Measurements from ENCODE around the gene MYPOP. TPM values are rescaled to one million over a fixed set of nuclear protein-coding genes. Genes with fewer than 3 reads are reported as not detected.

The MYPOP gene
- total and polyA plus RNA-seq, 2 of the 13 experiments (the other 11 are each of a cell fraction or from before 2014, with no cell fraction given) = 2.3 to 2.7 TPM

DNA sequence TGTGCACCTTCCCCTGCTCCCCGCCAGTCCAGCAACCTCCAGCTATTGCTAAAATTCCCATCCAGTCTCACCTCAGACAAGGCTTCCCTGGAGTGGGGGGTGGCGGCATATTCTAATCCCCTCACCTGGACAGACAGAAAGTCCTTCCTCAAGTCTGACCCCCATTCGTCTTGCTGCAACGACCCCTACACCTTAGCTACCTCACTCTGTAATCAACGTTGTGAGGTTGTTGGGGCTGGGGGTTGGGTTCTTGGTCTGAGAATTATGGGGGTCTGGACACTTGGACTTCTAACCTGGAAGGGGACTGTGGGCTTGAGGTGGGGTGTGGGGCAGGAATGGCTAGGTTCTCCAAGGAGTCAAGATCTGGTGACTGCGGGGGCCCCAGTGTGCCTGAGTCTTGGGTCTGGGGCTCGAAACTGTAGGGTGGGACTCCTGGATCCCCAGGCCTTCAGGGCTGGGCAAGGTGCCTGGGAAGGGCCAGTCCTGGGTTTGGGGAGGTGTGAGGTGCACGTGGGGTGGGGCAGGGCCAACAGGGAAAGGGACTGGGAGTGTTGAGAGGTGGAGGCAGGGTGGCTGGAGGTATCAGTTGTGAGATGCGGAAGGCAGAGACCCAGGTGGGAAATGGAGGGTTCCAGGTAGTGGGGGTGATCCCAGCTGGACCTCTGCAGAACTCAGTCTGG, 37.0 kb downstream of the MYPOP start (continued):
- TF ChIP-seq, protein P1, sequence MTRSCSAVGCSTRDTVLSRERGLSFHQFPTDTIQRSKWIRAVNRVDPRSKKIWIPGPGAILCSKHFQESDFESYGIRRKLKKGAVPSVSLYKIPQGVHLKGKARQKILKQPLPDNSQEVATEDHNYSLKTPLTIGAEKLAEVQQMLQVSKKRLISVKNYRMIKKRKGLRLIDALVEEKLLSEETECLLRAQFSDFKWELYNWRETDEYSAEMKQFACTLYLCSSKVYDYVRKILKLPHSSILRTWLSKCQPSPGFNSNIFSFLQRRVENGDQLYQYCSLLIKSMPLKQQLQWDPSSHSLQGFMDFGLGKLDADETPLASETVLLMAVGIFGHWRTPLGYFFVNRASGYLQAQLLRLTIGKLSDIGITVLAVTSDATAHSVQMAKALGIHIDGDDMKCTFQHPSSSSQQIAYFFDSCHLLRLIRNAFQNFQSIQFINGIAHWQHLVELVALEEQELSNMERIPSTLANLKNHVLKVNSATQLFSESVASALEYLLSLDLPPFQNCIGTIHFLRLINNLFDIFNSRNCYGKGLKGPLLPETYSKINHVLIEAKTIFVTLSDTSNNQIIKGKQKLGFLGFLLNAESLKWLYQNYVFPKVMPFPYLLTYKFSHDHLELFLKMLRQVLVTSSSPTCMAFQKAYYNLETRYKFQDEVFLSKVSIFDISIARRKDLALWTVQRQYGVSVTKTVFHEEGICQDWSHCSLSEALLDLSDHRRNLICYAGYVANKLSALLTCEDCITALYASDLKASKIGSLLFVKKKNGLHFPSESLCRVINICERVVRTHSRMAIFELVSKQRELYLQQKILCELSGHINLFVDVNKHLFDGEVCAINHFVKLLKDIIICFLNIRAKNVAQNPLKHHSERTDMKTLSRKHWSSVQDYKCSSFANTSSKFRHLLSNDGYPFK (CRISPR knock-in tag; IDR thresholded peaks at IDR 0.05; ENCODE audit: borderline replicate concordance) = no peak
- TF ChIP-seq BCL3 (CRISPR knock-in tag; IDR thresholded peaks at IDR 0.05) (no peak), RELA (CRISPR knock-in tag; IDR thresholded peaks at IDR 0.05) (no peak)

DNA sequence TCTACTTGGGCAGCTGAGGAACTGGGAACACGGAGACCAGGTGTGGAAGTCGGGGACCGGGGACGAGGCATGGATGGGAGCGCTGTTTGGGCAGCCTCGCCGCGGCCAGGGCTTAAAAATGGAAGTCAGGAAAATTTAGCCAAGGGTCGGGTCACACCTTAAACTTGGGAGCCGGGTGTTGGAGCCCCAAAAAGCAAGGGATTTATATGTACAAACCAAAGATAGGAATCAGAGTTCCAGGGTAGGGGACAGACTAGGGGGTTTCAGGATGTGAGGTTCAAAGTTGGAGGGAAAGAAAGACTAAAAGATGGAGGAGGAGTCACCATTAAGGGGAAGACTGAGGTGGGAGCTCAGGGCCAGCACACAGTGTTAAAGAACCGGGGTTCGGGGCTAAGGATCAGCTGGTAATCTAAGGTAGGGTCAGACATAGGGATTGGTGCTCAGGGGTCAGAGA, 37.8 kb downstream of the MYPOP start:
- 0% methylated on average over 12 of the region's 12 CpGs for WGBS (ENCODE audit: low lambda C conversion rate)
- ATAC-seq (no peak), DNase-seq (ENCODE audit: low spot score) (no peak), FAIRE-seq (no peak)
- H3K27me3 ChIP-seq (ENCODE audit: control insufficient read depth in 1 of 2, insufficient read depth in 2 of 2, low read length in 2 of 2) = no peaks in the 10 kb centered on the region; a peak in 1 of 5 replicates
- peak overlapping the region; percentile 79 for H3K4me2 ChIP-seq (ENCODE audit: low read depth, low read length)
- peaks cover 1 to 2% of the 10 kb centered on the region in 2 experiments; a peak in 3 of 5 replicates for H3K36me3 ChIP-seq (replicated peaks in 1 of 2; ENCODE audit: control insufficient read depth in 1 of 2, insufficient read depth in 2 of 2, low read length in 2 of 2)
- H3K9ac ChIP-seq (ENCODE audit: insufficient read depth, low read depth, low read length) = peak overlapping the region; percentile 80
- in situ Hi-C loops (cut with HindIII; ENCODE audit: extremely low pct_ligation_motif_present, low pct_unique_long_range_greater_than_20kb) = no loop called here
- H3K9me3 ChIP-seq (ENCODE audit: low read length) = no peaks in the 10 kb centered on the region
- H3K4me1 ChIP-seq (ENCODE audit: insufficient read depth, low read length) = peaks cover 55% of the 10 kb centered on the region
- peak overlapping the region; percentile 57 for H3K27ac ChIP-seq (ENCODE audit: extremely low read length, insufficient read depth, low read length)
- H3K79me2 ChIP-seq (ENCODE audit: insufficient read depth, low read length) = peaks cover 69% of the 10 kb centered on the region
- H2AFZ ChIP-seq (ENCODE audit: low read length) = no peak overlapping the region
- BruUV-seq (replicated peaks) = TSS peak; percentile 69
- peak overlapping the region; percentile 90 to 97 (median 92) for H3K4me3 ChIP-seq (replicated peaks in 1 of 3; ENCODE audit: insufficient read depth in 1 of 3, low read depth in 2 of 3, low read length in 3 of 3)
- H4K20me1 ChIP-seq (ENCODE audit: insufficient read depth, low read length) = 0 out of 2 replicates have a peak, but pooled peaks cover 14% of the 10 kb centered on the region
- ChIA-PET CTCF (ENCODE audit: low intra/inter-chr PET ratio, low total read pairs) (interaction anchor here (5.8 kb wide), 1 partner anchor 19 kb away, joined by 263 read pairs; the partner anchor contains the start of gene IRF2BP1), POLR2A (interaction anchor here (1.6 to 13.2 kb wide), 9 partner anchors 9 to 147 kb away, joined by 4 to 388 read pairs (median 24); partner anchors contain the start of genes IRF2BP1, MYPOP and SIX5)
- intact Hi-C loops (cut with micrococcal nuclease; ENCODE audit: unreplicated experiment) = loop anchor here (1.0 kb wide), 1 partner anchor 47 kb away; no protein-coding TSS in a partner anchor
- TF ChIP-seq ZNF317 (CRISPR knock-in tag; IDR thresholded peaks at IDR 0.05) (0 out of 2 replicates have a peak, but pooled peaks have one; percentile 5), JUNB (CRISPR knock-in tag; IDR thresholded peaks at IDR 0.05; ENCODE audit: borderline replicate concordance) (0 out of 2 replicates have a peak, but pooled peaks have one; percentile 17), BORCS8-MEF2B (CRISPR knock-in tag; IDR thresholded peaks at IDR 0.05) (0 out of 2 replicates have a peak, but pooled peaks have one; percentile 0), SRSF4 (IDR thresholded peaks at IDR 0.05; ENCODE audit: low read depth, low read length, poor library complexity, severe bottlenecking) (no peak), ZNF713 (CRISPR knock-in tag; IDR thresholded peaks at IDR 0.05) (0 out of 2 replicates have a peak, but pooled peaks have one; percentile 10), ZNF546 (CRISPR knock-in tag; conservative IDR thresholded peaks at IDR 0.05) (peak; percentile 68; the same call in 1 of the 2 replicates)
